Body of pancreas (tissue), 4 donors: ENCODE measurements around the gene PRDM10. TPM values are rescaled to one million over a fixed set of nuclear protein-coding genes. Genes with fewer than 3 reads are reported as not detected.

Source experiments
- ATAC-seq: fragments of 150-250 bp; one replicate; pipeline ENCODE4 v1.9.1; 2016
- DNase-seq, 4 donors: peaks; one replicate each; pipeline ENCODE4 v3.0.0-alpha.2; 2019
- H3K27ac ChIP-seq, 4 donors: fragments of 200-600 bp; sonication (generic); 1 replicate in 3 of 4; 2 replicates in 1 of 4; pipeline versions ENCODE4 v1.5.1 to v1.6.1; 2016 to 2019; ENCODE audit warnings: mild to moderate bottlenecking in 1 of 4, mixed read lengths in 1 of 4, moderate library complexity in 1 of 4
- H3K27me3 ChIP-seq, 2 donors: fragments of 200-600 bp; sonication (generic); one replicate each; pipeline ENCODE4 v1.6.0; 2016; ENCODE audit warnings: mild to moderate bottlenecking in 1 of 2
- H3K36me3 ChIP-seq, 2 donors: fragments of 200-600 bp; sonication (generic); replicated peaks in 1 of 2; 2 replicates each; pipeline ENCODE4 v1.5.1; 2016; ENCODE audit warnings: low read depth in 2 of 2; ENCODE audit not compliant: insufficient read depth in 1 of 2
- H3K4me1 ChIP-seq: fragments of 200-600 bp; sonication (generic); one replicate; pipeline ENCODE4 v1.6.0; 2016
- H3K4me3 ChIP-seq, 2 donors: fragments of 200-600 bp; sonication (generic); 1 replicate in 1 of 2; 2 replicates in 1 of 2; pipeline ENCODE4 v1.5.1; 2016 to 2019
- H3K9me3 ChIP-seq, 3 donors: fragments of 200-600 bp; sonication (generic); 1 replicate in 2 of 3; 2 replicates in 1 of 3; pipeline ENCODE4 v1.5.1; 2016
- CTCF ChIP-seq, 7 experiments: fragments of 450-650 bp in 4 of 7; fragments of 200-600 bp in 3 of 7; sonication (generic) in 3 of 7; IDR thresholded peaks; one replicate each; pipeline ENCODE4 v1.5.1; 2016 to 2019; ENCODE audit warnings: antibody characterized with exemption in 7 of 7
- POLR2A ChIP-seq, 3 donors: fragments of 450-650 bp; IDR thresholded peaks; one replicate each; pipeline ENCODE4 v1.6.1; 2016; ENCODE audit warnings: antibody characterized with exemption in 3 of 3, mild to moderate bottlenecking in 2 of 3
- WGBS, 2 donors: methylation state at CpG; one replicate each; pipeline ENCODE4 v1.1.5; 2017; 5-methylcytosine and 5-hydroxymethylcytosine counted together
- intact Hi-C: fragments of 100-400 bp; cut with DNase I; formaldehyde crosslinking; loops from one replicate; pipeline ENCODE4 v1.15.1; 2023
- total RNA-seq, 2 donors: library from RNA; depleted of rRNA; stranded (reverse); fragments of >200 nt; gene quantifications; one replicate each; pipeline ENCODE4 v1.1.0, GENCODE V29; 2016

PRDM10 gene
- total RNA-seq, 2 donors from 2014 or later = 4.7 to 14.5 TPM

- no peak overlapping the region for H3K4me3 ChIP-seq
- ATAC-seq (no peak), DNase-seq (no peak)
- no peak overlapping the region for H3K27ac ChIP-seq
- no peaks in the 10 kb centered on the region for H3K4me1 ChIP-seq
- TF ChIP-seq POLR2A (IDR thresholded peaks at IDR 0.05) = no peak
- TF ChIP-seq CTCF (IDR thresholded peaks at IDR 0.05) = no peak
- intact Hi-C loops = no loop called here
- WGBS, 2 donors = 90 to 92% methylated on average over 22 of the region's 22 CpGs
- H3K36me3 ChIP-seq = peaks cover 0 to 12% of the 10 kb centered on the region in 2 donors
- H3K27me3 ChIP-seq = no peaks in the 10 kb centered on the region
- no peaks in the 10 kb centered on the region for H3K9me3 ChIP-seq
Measured at GRCh38 chr11:129918361-129918760, 84.3 kb downstream of the PRDM10 start.

- WGBS, 2 donors = 82 to 86% methylated on average over 2 of the region's 2 CpGs
- no peaks in the 10 kb centered on the region for H3K4me1 ChIP-seq
- no peaks in the 10 kb centered on the region for H3K27me3 ChIP-seq
- H3K27ac ChIP-seq = no peak overlapping the region
- no peak for TF ChIP-seq POLR2A (IDR thresholded peaks at IDR 0.05)
- H3K36me3 ChIP-seq = peaks cover 0 to 12% of the 10 kb centered on the region in 2 donors
- intact Hi-C loops = no loop called here
- H3K9me3 ChIP-seq = no peaks in the 10 kb centered on the region
- no peak for ATAC-seq
- H3K4me3 ChIP-seq = no peak overlapping the region
- DNase-seq = no peak
Measured at GRCh38 chr11:129917231-129917630, 85.4 kb downstream of the PRDM10 start.

GRCh38 chr11:129911298-129911697 is 91.3 kb downstream of the PRDM10 start:
- Histone ChIP-seq H3K4me3 (no peak overlapping the region), H3K36me3 (peaks cover 0 to 14% of the 10 kb centered on the region in 2 donors), H3K27me3 (no peaks in the 10 kb centered on the region), H3K27ac (no peak overlapping the region), H3K9me3 (no peaks in the 10 kb centered on the region), H3K4me1 (no peaks in the 10 kb centered on the region)
- intact Hi-C loops = no loop called here
- ATAC-seq (no peak), DNase-seq (no peak)
- WGBS, 2 donors = 65% methylated on average over 3 of the region's 3 CpGs
- no peak for TF ChIP-seq CTCF (IDR thresholded peaks at IDR 0.05)
- no peak for TF ChIP-seq POLR2A (IDR thresholded peaks at IDR 0.05)

- ATAC-seq (no peak), DNase-seq (no peak)
- intact Hi-C loops = no loop called here
- H3K9me3 ChIP-seq = no peaks in the 10 kb centered on the region
- no peak overlapping the region for H3K4me3 ChIP-seq
- H3K4me1 ChIP-seq = no peaks in the 10 kb centered on the region
- 92 to 93% methylated on average over 7 of the region's 7 CpGs for WGBS, 2 donors
- H3K36me3 ChIP-seq = peaks cover 0 to 10% of the 10 kb centered on the region in 2 donors
- H3K27me3 ChIP-seq = no peaks in the 10 kb centered on the region
- TF ChIP-seq POLR2A (IDR thresholded peaks at IDR 0.05) (no peak), CTCF (IDR thresholded peaks at IDR 0.05) (no peak)
- H3K27ac ChIP-seq = no peak overlapping the region
Measured at GRCh38 chr11:129910360-129910759, 92.3 kb downstream of the PRDM10 start.

- no peaks in the 10 kb centered on the region for H3K9me3 ChIP-seq
- H3K27ac ChIP-seq = no peak overlapping the region
- ATAC-seq (no peak), DNase-seq (no peak)
- TF ChIP-seq CTCF (IDR thresholded peaks at IDR 0.05) (no peak), POLR2A (IDR thresholded peaks at IDR 0.05) (no peak)
- no peak overlapping the region for H3K4me3 ChIP-seq
- 80 to 94% methylated on average over 8 of the region's 8 CpGs for WGBS, 2 donors
- H3K27me3 ChIP-seq = no peaks in the 10 kb centered on the region
- peaks cover 0 to 2% of the 10 kb centered on the region in 2 donors for H3K36me3 ChIP-seq
- intact Hi-C loops = no loop called here
- H3K4me1 ChIP-seq = no peaks in the 10 kb centered on the region
Measured at GRCh38 chr11:129905402-129905801, 97.2 kb downstream of the PRDM10 start.
